A673 (cell line): Measurements from ENCODE around the gene DPF3.

Experiments
- EZH2 ChIP-seq: fragments of 200-600 bp; sonication (generic); IDR thresholded peaks from 2 replicates; pipeline ENCODE4 v1.6.1; 2017; ENCODE audit warnings: borderline replicate concordance, low read depth, mild to moderate bottlenecking, mixed read lengths, antibody characterized with exemption, low read length; ENCODE audit not compliant: poor library complexity, severe bottlenecking
- TF ChIP-seq, protein P1 (sequence below): fragments of 300-800, 200-600 bp; sonication (generic); conservative IDR thresholded peaks from 2 replicates; pipeline ENCODE4 v1.5.1; 2017; ENCODE audit warnings: low read depth, mild to moderate bottlenecking, antibody characterized with exemption, low read length, moderate library complexity, mixed read lengths

DNA sequence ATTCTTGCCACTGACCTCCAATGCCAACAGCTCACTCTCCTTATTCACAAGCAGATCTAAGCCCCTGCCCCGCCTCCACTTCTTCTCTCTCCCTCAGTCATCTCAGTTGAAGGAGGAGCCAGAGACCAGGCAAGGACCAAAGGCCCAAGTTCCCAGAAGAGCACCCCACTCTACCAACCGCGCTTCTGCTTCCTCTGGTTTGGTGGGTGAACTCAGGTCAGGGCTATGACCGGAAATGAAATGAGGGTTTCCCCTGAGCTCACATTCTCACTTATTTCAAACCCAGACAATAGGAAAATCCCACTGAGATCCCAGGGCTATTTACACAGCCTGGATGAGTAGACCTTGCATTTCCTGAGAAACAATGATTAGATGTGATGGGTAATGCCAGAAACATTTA, 9.9 kb downstream of the DPF3 start:
- TF ChIP-seq, protein P1, sequence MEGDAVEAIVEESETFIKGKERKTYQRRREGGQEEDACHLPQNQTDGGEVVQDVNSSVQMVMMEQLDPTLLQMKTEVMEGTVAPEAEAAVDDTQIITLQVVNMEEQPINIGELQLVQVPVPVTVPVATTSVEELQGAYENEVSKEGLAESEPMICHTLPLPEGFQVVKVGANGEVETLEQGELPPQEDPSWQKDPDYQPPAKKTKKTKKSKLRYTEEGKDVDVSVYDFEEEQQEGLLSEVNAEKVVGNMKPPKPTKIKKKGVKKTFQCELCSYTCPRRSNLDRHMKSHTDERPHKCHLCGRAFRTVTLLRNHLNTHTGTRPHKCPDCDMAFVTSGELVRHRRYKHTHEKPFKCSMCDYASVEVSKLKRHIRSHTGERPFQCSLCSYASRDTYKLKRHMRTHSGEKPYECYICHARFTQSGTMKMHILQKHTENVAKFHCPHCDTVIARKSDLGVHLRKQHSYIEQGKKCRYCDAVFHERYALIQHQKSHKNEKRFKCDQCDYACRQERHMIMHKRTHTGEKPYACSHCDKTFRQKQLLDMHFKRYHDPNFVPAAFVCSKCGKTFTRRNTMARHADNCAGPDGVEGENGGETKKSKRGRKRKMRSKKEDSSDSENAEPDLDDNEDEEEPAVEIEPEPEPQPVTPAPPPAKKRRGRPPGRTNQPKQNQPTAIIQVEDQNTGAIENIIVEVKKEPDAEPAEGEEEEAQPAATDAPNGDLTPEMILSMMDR: no peak
- TF ChIP-seq EZH2: no peak
